Nephron progenitor cell (in vitro differentiated cells): ENCODE measurements around the gene CIDEB.

Source experiments
- DNase-seq: peaks from one replicate; pipeline ENCODE4 v3.0.0; 2021
- H3K27ac Mint-ChIP-seq: 2 replicates; pipeline ENCODE4 v1.8.0; 2021; ENCODE audit warnings: mild to moderate bottlenecking, moderate library complexity, mixed read lengths
- H3K27me3 Mint-ChIP-seq: 2 replicates; pipeline ENCODE4 v1.8.0; 2021; ENCODE audit warnings: mild to moderate bottlenecking, low read depth, mixed read lengths; ENCODE audit not compliant: poor library complexity
- H3K36me3 Mint-ChIP-seq: 2 replicates; pipeline ENCODE4 v1.8.0; 2021; ENCODE audit warnings: low read depth, mixed read lengths
- H3K4me1 Mint-ChIP-seq: 2 replicates; pipeline ENCODE4 v1.8.0; 2021; ENCODE audit warnings: mixed read lengths
- H3K4me3 Mint-ChIP-seq: 2 replicates; pipeline ENCODE4 v1.8.0; 2021; ENCODE audit warnings: mild to moderate bottlenecking, moderate library complexity, mixed read lengths
- H3K9me3 Mint-ChIP-seq: 2 replicates; pipeline ENCODE4 v1.8.0; 2021; ENCODE audit warnings: mild to moderate bottlenecking, moderate library complexity, mixed read lengths
- TF ChIP-seq, protein P1 (sequence below): fragments of 200-600 bp; sonication (generic); IDR thresholded peaks from 2 replicates; pipeline ENCODE4 v1.5.0; 2021; ENCODE audit warnings: antibody characterized with exemption

The CIDEB gene

DNA sequence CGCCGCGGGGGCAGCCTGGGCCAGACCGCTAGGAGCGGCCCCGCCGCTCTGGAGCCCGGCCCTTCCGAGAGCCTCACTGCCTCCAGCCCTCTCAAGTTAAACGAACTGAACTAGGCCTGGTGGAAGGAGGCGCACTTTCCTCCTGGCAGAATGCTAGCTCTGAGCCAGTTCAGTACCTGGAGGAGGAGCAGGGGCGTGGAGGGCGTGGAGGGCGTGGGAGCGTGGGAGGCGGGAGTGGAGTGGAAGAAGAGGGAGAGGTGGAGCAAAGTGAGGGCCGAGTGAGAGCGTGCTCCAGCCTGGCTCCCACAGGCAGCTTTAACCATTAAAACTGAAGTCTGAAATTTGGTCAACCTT, 8.8 kb upstream of the CIDEB start:
- DNase-seq = no peak
- H3K4me1 Mint-ChIP-seq = peaks cover 27% of the 10 kb centered on the region
- H3K27ac Mint-ChIP-seq = no peak overlapping the region
- H3K27me3 Mint-ChIP-seq = peaks cover 46% of the 10 kb centered on the region
- H3K4me3 Mint-ChIP-seq = no peak overlapping the region
- TF ChIP-seq, protein P1, sequence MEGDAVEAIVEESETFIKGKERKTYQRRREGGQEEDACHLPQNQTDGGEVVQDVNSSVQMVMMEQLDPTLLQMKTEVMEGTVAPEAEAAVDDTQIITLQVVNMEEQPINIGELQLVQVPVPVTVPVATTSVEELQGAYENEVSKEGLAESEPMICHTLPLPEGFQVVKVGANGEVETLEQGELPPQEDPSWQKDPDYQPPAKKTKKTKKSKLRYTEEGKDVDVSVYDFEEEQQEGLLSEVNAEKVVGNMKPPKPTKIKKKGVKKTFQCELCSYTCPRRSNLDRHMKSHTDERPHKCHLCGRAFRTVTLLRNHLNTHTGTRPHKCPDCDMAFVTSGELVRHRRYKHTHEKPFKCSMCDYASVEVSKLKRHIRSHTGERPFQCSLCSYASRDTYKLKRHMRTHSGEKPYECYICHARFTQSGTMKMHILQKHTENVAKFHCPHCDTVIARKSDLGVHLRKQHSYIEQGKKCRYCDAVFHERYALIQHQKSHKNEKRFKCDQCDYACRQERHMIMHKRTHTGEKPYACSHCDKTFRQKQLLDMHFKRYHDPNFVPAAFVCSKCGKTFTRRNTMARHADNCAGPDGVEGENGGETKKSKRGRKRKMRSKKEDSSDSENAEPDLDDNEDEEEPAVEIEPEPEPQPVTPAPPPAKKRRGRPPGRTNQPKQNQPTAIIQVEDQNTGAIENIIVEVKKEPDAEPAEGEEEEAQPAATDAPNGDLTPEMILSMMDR = no peak
- H3K36me3 Mint-ChIP-seq = peaks cover 4% of the 10 kb centered on the region
- H3K9me3 Mint-ChIP-seq = no peaks in the 10 kb centered on the region

DNA sequence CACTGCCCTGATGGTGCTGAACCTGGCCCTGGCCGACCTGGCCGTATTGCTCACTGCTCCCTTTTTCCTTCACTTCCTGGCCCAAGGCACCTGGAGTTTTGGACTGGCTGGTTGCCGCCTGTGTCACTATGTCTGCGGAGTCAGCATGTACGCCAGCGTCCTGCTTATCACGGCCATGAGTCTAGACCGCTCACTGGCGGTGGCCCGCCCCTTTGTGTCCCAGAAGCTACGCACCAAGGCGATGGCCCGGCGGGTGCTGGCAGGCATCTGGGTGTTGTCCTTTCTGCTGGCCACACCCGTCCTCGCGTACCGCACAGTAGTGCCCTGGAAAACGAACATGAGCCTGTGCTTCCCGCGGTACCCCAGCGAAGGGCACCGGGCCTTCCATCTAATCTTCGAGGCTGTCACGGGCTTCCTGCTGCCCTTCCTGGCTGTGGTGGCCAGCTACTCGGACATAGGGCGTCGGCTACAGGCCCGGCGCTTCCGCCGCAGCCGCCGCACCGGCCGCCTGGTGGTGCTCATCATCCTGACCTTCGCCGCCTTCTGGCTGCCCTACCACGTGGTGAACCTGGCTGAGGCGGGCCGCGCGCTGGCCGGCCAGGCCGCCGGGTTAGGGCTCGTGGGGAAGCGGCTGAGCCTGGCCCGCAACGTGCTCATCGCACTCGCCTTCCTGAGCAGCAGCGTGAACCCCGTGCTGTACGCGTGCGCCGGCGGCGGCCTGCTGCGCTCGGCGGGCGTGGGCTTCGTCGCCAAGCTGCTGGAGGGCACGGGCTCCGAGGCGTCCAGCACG, 8.2 kb upstream of the CIDEB start:
- Mint-ChIP-seq H3K27ac (peak overlapping the region; percentile 26), H3K4me3 (no peak overlapping the region), H3K4me1 (peaks cover 26% of the 10 kb centered on the region), H3K36me3 (peaks cover 4% of the 10 kb centered on the region), H3K9me3 (no peaks in the 10 kb centered on the region), H3K27me3 (peaks cover 45% of the 10 kb centered on the region)
- TF ChIP-seq, protein P1 = no peak
- no peak for DNase-seq

DNA sequence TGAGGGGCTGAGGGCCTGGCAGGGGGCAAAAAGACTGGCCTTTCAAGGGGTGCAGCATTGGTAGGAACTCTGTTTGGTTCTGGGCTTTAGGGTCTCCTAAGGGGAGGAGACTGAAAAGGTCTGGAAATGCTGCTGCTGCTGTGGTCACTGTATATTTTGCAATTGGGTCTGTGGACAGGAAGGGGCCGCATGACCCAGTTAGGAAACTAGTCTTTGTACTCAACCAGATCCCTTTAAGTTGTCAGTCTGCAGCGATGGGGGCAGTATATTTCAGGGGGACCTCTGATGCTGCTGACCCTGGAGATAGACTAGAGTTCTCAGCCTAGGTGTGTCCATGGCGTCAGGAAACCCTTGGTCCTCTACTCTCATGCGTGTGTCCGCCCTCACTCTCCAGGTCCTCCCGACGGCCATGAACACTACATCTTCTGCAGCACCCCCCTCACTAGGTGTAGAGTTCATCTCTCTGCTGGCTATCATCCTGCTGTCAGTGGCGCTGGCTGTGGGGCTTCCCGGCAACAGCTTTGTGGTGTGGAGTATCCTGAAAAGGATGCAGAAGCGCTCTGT, 7.5 kb upstream of the CIDEB start:
- Mint-ChIP-seq H3K9me3 (no peaks in the 10 kb centered on the region), H3K27me3 (peaks cover 43% of the 10 kb centered on the region), H3K36me3 (peaks cover 5% of the 10 kb centered on the region), H3K4me3 (no peak overlapping the region), H3K4me1 (peaks cover 24% of the 10 kb centered on the region), H3K27ac (peak overlapping the region; percentile 39)
- DNase-seq = no peak
- TF ChIP-seq, protein P1 = no peak

DNA sequence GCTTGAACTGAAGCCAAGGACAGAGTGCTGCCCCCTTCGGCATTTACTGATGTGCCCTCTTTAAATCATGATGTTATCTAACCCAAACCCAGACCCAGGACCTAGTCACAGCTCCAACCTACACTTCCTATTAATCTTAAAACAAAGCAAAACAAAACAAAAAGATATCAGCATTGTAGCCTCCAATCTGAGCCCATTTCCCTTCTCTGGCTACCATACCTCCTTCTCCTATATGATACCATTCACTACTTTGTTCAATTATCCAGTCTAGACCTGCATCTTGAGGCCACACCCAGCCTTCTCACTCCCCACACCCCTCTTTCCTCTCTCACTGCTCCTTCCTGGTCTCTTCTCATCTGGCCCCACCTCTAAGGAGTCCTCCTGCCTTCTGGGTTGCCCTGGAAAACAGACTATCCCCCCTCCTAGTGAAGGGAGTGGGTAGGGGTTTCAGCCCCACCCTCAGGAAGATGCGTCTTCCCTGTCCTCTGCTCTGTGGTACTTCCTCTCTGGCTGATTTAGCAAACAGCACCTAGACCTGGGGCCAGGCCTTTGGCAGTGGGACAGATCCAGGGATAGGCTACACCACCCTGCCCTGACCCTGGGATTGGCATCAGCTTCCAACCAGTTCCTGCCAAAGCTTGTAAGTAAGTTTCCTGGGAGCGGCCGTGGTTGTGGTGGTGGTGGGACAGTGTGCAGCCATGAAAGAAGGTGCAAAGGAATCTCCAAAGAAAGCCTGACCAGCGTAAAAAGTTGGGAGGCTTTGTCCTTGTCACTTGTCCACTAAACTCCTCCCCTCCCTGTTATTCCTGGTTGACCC, 6.8 kb upstream of the CIDEB start:
- Mint-ChIP-seq H3K4me1 (peaks cover 17% of the 10 kb centered on the region), H3K4me3 (no peak overlapping the region), H3K36me3 (peaks cover 8% of the 10 kb centered on the region), H3K27ac (no peak overlapping the region), H3K9me3 (no peaks in the 10 kb centered on the region), H3K27me3 (peaks cover 36% of the 10 kb centered on the region)
- TF ChIP-seq, protein P1 = no peak
- DNase-seq = no peak

DNA sequence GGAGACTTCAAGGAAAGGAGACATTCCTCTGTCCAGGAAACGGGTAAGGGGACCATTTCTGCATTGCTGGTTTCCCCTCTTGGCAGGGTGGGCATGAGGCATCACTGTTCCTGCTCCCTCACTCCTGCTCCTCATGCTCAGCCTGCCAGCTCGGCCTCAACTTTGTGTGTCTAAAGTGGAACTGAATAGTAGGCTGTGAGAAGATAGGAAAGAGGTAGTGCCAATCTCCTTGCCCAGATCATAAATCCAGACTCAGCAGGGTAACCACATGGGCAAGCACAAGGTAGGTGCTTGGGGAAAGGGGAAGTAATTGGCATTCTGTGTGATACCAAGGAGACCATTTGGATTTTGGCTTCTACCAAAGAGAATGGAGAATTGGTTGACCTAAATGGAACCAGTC, 6.1 kb upstream of the CIDEB start:
- peaks cover 10% of the 10 kb centered on the region for H3K36me3 Mint-ChIP-seq
- peaks cover 12% of the 10 kb centered on the region for H3K4me1 Mint-ChIP-seq
- H3K27me3 Mint-ChIP-seq = peaks cover 29% of the 10 kb centered on the region
- H3K4me3 Mint-ChIP-seq = no peak overlapping the region
- H3K27ac Mint-ChIP-seq = no peak overlapping the region
- no peaks in the 10 kb centered on the region for H3K9me3 Mint-ChIP-seq
- TF ChIP-seq, protein P1 = no peak
- no peak for DNase-seq
